ENCODE results near the gene RAPGEF3. TPM values are rescaled to one million over a fixed set of nuclear protein-coding genes. Genes with fewer than 3 reads are reported as not detected.

Gene RAPGEF3
- total and polyA plus RNA-seq, 9 donors, result 16.9 to 132 (median 83.5) TPM

- 0% methylated on average over 9 of the region's 9 CpGs for WGBS, 3 donors
Observed at GRCh38 chr12:47705229-47705565, 53.5 kb downstream of the RAPGEF3 start.

GRCh38 chr12:47704719-47705118 lies 54.0 kb downstream of the RAPGEF3 start:
- H3K27ac ChIP-seq, result peak overlapping the region in 1 of 2 donors; percentile 81
- H3K4me3 ChIP-seq, result no peak overlapping the region
- no peaks in the 10 kb centered on the region for H3K27me3 ChIP-seq
- intact Hi-C loops (cut with DNase I), result loop anchor here in 2 of 4 donors (5.0 to 10.0 kb wide), 2 partner anchors 38 to 670 kb away; no protein-coding TSS in a partner anchor
- peaks cover 8% of the 10 kb centered on the region for H3K4me1 ChIP-seq (ENCODE audit: insufficient read depth)
- 77 to 83% (median 82%) methylated on average over 9 of the region's 9 CpGs for WGBS, 3 donors
- no peak for DNase-seq
- TF ChIP-seq POLR2A (IDR thresholded peaks at IDR 0.05) (no peak), EP300 (IDR thresholded peaks at IDR 0.05) (no peak), CTCF (IDR thresholded peaks at IDR 0.05) (no peak)
- no peaks in the 10 kb centered on the region for H3K36me3 ChIP-seq
- H3K9me3 ChIP-seq, result no peaks in the 10 kb centered on the region

More at GRCh38 chr12:47705229-47705565, 53.5 kb downstream of the RAPGEF3 start:
- TF ChIP-seq EP300 (IDR thresholded peaks at IDR 0.05) (no peak), CTCF (IDR thresholded peaks at IDR 0.05) (no peak), POLR2A (IDR thresholded peaks at IDR 0.05) (no peak)
- peaks cover 8% of the 10 kb centered on the region for H3K4me1 ChIP-seq (ENCODE audit: insufficient read depth)
- H3K27me3 ChIP-seq, result no peaks in the 10 kb centered on the region
- H3K4me3 ChIP-seq, result peak overlapping the region; percentile 99
- no peaks in the 10 kb centered on the region for H3K9me3 ChIP-seq
- no peaks in the 10 kb centered on the region for H3K36me3 ChIP-seq
- intact Hi-C loops (cut with DNase I), result loop anchor here in 2 of 4 donors (5.0 to 10.0 kb wide), 2 partner anchors 37 to 670 kb away; no protein-coding TSS in a partner anchor
- DNase-seq, result no peak
- peak overlapping the region; percentile 64 to 81 for H3K27ac ChIP-seq

GRCh38 chr12:47700263-47700662 lies 58.4 kb downstream of the RAPGEF3 start:
- 95 to 99% (median 97%) methylated on average over 2 of the region's 2 CpGs for WGBS, 3 donors
- Histone ChIP-seq H3K4me3 (no peak overlapping the region), H3K4me1 (ENCODE audit: insufficient read depth) (peaks cover 8% of the 10 kb centered on the region), H3K36me3 (no peaks in the 10 kb centered on the region), H3K9me3 (no peaks in the 10 kb centered on the region), H3K27ac (no peak overlapping the region), H3K27me3 (no peaks in the 10 kb centered on the region)
- TF ChIP-seq EP300 (IDR thresholded peaks at IDR 0.05), result no peak
- no peak for DNase-seq
- intact Hi-C loops (cut with DNase I), result loop anchor here in 1 of 4 donors (10.0 kb wide), 1 partner anchor 665 kb away; no protein-coding TSS in a partner anchor

GRCh38 chr12:47698631-47699030 lies 60.0 kb downstream of the RAPGEF3 start:
- Histone ChIP-seq H3K27ac (no peak overlapping the region), H3K27me3 (no peaks in the 10 kb centered on the region), H3K4me3 (no peak overlapping the region), H3K36me3 (no peaks in the 10 kb centered on the region), H3K4me1 (ENCODE audit: insufficient read depth) (peaks cover 2% of the 10 kb centered on the region), H3K9me3 (no peaks in the 10 kb centered on the region)
- TF ChIP-seq EP300 (IDR thresholded peaks at IDR 0.05) (no peak), POLR2A (IDR thresholded peaks at IDR 0.05) (no peak), CTCF (IDR thresholded peaks at IDR 0.05) (no peak)
- intact Hi-C loops (cut with DNase I), result no loop called here
- no peak for DNase-seq
- 70 to 81% (median 78%) methylated on average over 7 of the region's 7 CpGs for WGBS, 3 donors

- DNase-seq, result no peak
- Histone ChIP-seq H3K9me3 (no peaks in the 10 kb centered on the region), H3K4me3 (no peak overlapping the region), H3K27ac (no peak overlapping the region), H3K27me3 (no peaks in the 10 kb centered on the region), H3K4me1 (ENCODE audit: insufficient read depth) (no peaks in the 10 kb centered on the region), H3K36me3 (no peaks in the 10 kb centered on the region)
- TF ChIP-seq CTCF (IDR thresholded peaks at IDR 0.05) (no peak), EP300 (IDR thresholded peaks at IDR 0.05) (no peak), POLR2A (IDR thresholded peaks at IDR 0.05) (no peak)
- 72 to 77% (median 75%) methylated on average over 4 of the region's 4 CpGs for WGBS, 3 donors
- intact Hi-C loops (cut with DNase I), result no loop called here
Observed at GRCh38 chr12:47698055-47698454, 60.6 kb downstream of the RAPGEF3 start.
